HG02885 (cell line): ENCODE results near the gene CCDC91.
"Not testable (repeated sequence)": the region's sequence is repeated elsewhere in the genome, so short reads cannot be mapped to it uniquely, and the experiment has no call there.

Experiments
- ATAC-seq: cut with Tn5 transposase; IDR thresholded peaks from one replicate; pipeline ENCODE4 v1.9.1; 2021; ENCODE audit warnings: mild to moderate bottlenecking; ENCODE audit not compliant: unreplicated experiment, poor library complexity

The CCDC91 gene

DNA sequence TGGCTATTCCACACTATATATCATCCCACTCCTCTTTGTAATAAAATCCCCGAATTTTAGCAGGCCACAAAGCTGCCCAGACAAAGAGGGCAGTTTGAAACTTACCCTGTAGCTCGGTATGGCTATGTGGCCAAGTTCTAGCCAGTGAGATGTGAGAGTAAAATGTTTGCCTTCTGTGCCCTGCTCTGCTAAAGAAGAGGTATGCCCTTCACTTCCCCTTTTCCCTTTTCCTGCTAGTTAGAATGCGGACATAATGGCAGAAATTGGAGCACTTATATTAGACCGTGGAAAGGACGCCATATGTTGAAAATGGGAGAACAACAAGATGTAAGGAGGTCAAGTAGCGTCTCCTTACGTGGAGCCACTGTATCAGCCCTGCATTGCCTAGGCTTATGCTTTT, 11.5 kb upstream of the CCDC91 start:
- no peak for ATAC-seq

- ATAC-seq, result no peak
Measured at GRCh38 chr12:28180786-28181185, 9.5 kb upstream of the CCDC91 start.

DNA sequence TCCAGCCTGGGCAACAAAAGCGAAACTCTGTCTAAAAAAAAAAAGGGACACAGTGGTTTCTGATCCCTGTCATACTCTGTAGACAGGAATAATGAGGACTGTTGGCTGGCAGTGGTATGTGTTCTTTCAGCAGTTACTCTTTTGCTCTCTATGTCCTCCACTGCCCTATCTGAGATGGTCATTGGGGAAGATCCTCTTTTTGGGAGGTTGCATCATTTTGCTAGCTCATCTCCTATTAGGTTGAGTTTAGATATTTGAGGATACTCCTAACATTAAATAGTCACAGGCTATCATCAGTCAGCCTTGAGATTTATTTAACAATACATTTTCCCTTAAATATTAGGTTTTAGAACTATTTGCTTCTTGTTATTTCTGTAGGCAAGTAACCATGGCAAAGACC, 5.9 kb upstream of the CCDC91 start:
- ATAC-seq, result no peak

DNA sequence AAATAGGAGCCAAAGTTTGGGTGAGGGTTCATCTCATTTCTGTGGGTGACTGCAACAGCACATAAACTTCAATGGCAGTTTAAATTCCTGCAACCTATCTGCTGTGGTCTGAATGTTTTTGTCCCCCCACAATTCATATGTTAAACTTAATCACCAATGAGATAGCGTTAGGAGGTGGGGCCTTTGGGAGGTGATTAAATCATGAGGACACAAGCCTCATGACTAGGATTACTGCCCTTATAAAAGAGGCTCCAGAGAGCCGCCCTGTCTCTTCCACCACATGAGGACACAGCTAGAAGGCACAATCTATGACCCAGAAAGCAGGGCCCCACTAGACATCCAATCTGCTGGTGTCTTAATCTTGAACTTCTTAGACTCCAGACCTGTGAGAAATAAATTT, 3.8 kb upstream of the CCDC91 start:
- no peak for ATAC-seq

GRCh38 chr12:28189784-28190320, 404 bp upstream of the CCDC91 start:
- no peak for ATAC-seq

GRCh38 chr12:28191051-28192048, 1.1 kb downstream of the CCDC91 start:
- peak; percentile 5 for ATAC-seq

DNA sequence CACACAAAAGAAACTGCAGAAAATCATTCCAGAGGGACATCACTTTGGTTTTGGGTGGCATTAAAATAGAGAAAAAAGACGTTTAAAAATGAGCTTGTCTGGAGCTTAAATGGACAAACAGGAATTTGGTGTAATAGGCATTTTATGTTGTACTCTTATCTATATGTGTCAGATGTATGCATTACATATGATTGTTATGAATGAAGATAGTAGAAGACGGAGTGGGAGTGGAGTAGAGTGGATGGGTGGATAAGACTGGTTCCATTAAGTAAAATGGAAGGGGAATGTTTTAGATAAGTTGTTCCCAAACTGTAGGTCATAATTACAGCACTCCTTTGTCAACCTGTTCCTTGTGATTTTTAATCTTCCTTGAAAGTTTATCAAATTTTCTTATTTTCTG, 1.9 kb downstream of the CCDC91 start:
- ATAC-seq, result no peak

- not testable (repeated sequence) for ATAC-seq
Measured at GRCh38 chr12:28194621-28195020, 4.4 kb downstream of the CCDC91 start.

GRCh38 chr12:28201136-28201535, 10.9 kb downstream of the CCDC91 start:
- not testable (repeated sequence) for ATAC-seq

DNA sequence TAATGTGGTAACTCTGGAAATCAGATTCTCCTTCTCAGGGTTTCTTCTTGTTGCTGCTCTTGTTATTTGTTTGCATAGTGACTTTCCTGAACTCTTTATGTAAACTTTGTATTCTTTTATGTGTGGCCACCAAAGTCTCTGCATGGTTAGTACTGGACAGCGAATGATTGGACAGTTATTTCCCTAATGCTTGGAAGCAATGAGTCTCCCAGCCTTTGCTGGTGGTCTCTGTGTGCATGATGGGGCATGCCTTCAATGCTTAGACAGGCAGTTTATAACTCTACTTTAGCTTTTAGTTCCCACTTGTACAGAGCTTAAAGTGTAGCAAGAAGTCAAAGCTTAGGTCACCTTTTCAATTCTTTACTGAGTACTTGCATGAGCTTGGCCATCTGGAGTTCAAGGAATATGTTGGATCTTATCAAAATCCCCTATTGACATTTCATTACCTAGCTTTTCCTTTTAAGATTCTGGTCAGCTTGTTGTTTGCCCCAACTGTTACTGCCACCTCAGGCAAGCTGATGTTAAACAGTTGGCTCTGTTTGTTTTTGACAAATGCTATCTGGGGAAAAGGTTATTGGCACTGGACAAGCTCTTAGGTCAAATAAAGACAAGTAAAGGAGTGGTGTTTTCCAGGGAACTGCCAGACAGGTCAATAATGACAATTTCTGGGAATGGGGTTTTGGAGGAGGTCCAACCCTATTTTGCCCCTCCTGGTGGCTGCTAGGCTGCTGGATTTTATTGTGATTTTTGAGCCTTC, 12.3 kb downstream of the CCDC91 start:
- no peak for ATAC-seq

GRCh38 chr12:28209782-28210181, 19.5 kb downstream of the CCDC91 start:
- ATAC-seq, result no peak

DNA sequence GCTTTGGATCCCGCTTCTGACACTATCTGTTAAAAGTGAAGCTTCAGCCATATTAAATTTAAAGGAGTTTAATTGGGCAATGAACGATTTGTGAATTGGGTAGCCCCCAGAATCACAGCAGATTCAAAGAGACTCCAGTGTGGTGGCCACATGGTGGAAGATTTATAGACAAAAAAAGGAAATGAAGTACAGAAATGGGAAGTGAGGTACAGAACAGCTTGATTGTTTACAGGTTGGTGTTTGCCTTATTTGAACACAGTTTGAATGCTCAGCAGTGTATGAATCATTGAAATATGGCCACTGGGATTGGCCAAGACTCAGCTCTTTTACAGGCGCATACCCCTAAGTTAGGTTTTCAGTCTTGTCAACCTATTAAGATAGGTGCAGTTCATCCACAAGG, 21.9 kb downstream of the CCDC91 start:
- no peak for ATAC-seq

GRCh38 chr12:28215021-28215420, 24.8 kb downstream of the CCDC91 start:
- no peak for ATAC-seq

DNA sequence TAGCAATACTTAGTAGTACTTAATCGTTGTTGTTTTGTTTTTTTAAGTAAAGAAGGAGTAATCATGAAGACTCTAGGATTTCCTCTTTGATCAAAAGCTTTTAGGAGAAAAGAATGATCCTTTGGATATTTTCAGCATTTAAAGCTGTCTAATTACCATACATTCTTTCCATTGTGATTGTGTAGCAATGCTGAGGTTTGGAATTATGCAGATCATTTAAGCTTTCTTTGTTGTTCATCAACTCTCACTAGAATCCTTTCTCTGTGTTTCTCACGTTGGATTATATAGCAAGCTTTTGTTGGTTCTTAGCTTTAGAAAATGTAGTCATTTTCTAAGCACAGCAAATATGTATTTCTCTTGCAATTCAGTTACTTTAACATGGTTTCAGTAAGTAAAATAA, 25.8 kb downstream of the CCDC91 start:
- no peak for ATAC-seq

- ATAC-seq, result no peak
Measured at GRCh38 chr12:28217805-28218204, 27.5 kb downstream of the CCDC91 start.

DNA sequence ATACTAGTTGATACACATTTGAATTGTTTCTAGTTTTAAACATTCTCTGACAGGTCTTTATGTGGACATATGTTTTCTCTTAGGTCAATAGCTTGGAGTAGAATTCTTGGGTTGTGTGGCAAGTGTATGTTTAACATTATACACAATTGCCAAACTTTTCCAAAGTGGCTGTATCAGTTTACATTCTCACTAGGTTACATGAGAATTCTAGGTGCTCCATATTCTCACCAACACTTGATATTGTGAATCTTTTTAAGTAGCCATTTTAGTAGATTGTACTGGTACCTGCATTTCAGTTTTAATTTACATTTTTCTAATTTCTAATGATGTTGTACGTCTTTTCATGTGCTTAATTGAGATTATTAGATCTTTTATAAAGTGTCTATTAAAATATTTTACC, 28.6 kb downstream of the CCDC91 start:
- no peak for ATAC-seq

DNA sequence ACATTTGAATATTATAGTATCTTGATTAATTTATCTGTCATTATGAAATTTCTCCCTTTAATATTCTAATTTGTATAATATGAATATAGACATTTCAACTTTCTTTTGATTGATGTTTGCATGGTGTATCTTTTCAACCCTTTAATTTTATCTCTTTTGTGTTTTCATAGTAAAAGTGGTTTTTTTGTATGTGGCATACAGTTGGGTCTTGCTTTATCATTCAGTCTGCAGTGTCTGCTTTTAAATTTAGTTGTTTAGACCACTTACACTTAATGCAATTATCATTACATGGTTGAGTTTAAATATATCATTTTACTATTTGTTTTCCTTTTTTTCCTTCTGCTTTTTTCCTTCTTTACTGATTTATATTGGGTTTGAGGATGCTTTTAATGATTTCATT, 29.6 kb downstream of the CCDC91 start:
- ATAC-seq, result no peak

- no peak for ATAC-seq
Measured at GRCh38 chr12:28222081-28222700, 31.9 kb downstream of the CCDC91 start.

DNA sequence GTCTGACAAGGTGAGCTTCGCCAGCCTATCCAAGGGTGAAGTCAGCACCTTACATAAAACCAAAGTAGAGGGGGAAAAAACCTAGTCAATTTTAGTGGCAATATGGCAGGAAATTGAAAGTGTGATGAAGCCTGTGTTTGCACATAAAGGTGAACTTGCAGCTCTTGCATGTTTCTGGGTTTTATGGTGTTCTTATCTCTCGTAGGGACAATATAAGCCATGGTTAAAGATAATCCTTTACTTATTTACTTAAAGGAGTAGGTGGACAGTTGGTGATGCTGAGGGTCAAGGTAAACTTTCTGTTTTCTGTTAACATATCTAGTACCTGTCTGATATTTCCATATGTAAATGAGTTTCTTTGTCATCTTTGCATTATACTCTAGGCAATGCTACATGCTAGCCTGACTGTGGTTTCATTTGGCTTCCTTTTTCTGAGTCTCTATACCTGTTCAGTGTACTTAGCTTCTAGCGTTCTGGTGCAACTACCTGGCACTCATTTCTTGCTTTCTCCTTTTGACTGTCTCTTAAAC, 32.8 kb downstream of the CCDC91 start:
- peak; percentile 94 for ATAC-seq

DNA sequence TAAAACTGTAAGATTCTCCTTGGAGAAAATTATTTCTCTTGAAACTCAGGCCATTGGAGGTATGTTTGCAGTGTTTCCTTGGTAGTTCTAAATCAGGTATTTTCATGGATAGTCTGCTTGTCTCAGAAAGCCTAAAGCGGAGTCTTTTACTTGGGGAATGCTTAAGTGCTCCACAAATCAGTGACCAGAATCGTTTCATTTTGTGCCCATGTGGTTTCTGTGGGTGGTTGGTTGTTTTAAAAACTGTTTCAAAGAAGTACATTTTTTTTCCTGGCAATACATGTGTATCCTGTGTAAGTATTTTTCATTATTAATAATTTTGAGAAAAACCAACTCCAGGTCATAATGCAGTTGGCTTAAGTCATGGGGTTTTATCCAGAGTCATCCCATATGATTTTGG, 33.6 kb downstream of the CCDC91 start:
- peak; percentile 31 for ATAC-seq
